ENCODE results near the gene ARL6IP5. TPM values are rescaled to one million over a fixed set of nuclear protein-coding genes. Genes with fewer than 3 reads are reported as not detected.

The ARL6IP5 gene
- total RNA-seq, 1 donor from 2014 or later: 68.1 TPM

DNA sequence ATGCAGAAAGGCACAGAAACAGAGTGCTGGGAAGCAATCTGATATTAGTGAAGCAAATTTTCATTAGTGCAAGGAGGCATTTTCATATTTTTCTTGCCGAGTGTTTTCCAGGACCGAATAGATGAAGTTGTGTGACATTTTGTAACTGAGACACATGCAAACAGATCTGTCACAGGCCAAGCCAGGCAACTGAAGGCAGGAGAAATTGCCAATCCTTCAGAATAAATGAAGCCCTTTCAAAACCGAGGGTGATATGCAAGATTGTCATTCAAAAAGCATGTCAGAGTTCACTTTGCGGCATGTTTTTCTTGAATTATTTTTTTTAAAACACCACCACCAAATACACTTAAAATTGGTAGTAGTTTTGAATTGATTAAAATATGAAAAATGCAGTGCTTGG is 31.4 kb downstream of the ARL6IP5 start:
- DNase-seq (ENCODE audit: low read depth in 2 of 2): no peak

DNA sequence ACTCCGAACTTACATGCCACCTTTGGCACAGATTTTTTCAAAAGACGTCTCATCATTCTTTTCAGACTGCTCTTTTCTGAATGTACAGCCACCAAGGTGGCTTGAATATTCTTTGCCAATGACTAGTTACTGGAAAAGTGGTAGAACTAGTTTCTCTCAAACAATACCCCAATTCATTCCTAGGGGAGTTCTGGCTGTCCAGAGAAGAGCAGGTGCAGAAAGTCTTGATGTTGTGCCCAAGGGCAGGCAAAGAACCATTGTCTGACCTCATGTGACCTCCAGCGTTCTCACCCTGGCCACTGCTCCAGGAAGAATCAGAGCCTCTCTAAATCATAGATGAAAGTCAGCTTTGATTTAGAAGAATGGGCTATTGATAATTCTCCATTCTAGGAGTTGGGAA is 32.2 kb downstream of the ARL6IP5 start:
- DNase-seq (ENCODE audit: low read depth in 2 of 2): no peak

- DNase-seq (ENCODE audit: low read depth in 2 of 2): no peak
Observed at GRCh38 chr3:69118555-69118954, 33.8 kb downstream of the ARL6IP5 start.

DNA sequence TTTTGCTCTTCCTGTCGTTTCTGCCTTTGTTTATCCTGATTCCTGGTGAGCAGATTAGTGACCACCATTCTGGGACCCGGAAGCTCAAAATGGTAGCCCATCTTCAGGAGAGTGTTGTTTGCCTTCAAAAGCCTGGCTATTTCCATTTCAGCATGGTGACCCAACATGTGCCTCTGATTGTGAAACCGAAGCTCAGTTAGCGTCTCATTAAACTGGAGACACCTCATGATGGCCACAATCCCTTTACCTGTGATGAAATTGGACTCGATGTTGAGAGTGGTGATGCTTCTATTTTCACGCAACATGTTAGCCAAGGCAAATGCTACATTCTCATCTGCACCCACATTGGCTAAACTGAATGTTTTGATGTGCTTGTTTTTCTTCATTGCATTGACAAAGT is 34.4 kb downstream of the ARL6IP5 start:
- DNase-seq (ENCODE audit: low read depth in 2 of 2): no peak

- DNase-seq (ENCODE audit: low read depth in 2 of 2): no peak
Observed at GRCh38 chr3:69119681-69120080, 34.9 kb downstream of the ARL6IP5 start.

GRCh38 chr3:69120879-69121464 is 36.2 kb downstream of the ARL6IP5 start:
- DNase-seq (ENCODE audit: low read depth in 2 of 2): peak; percentile 83 to 84

DNA sequence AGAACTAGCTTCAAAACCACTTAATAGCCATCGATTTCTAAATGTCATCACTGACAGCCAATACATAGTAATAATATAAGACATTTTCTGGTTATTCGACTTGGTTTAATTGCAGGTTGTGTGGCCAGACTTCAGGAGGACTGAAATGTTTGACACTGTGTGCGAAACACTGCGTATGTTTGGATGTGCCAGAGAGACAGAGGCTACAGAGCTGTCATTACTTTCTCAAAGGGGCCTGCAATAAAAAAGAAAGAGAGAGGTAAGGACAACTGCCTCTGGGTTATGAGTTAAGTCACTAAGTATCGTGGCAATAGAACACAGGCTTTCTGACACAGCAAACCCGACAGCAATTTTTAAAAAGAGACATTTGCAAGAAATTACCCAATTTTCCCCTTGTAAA is 36.8 kb downstream of the ARL6IP5 start:
- no peak for DNase-seq (ENCODE audit: low read depth in 2 of 2)

DNA sequence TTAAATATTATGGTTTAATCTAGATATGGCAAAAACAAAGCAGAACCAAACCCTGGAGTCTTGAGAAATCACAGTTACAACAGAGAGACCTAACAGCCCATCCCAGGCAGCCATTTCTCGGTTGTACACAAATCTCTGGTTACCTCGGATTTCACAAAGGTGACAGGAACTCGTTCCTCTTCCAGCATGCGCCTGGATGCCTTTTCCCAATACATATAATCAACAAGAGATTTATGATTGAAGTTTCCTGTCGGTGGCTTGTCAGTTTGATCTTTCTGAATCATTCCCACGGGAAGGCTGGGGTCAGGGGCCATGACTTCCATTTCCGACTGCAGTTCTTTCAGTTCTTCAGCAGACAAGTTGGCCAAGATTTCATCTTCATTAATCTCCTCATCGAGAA is 37.2 kb downstream of the ARL6IP5 start:
- DNase-seq (ENCODE audit: low read depth in 2 of 2): peak; percentile 17 to 70

DNA sequence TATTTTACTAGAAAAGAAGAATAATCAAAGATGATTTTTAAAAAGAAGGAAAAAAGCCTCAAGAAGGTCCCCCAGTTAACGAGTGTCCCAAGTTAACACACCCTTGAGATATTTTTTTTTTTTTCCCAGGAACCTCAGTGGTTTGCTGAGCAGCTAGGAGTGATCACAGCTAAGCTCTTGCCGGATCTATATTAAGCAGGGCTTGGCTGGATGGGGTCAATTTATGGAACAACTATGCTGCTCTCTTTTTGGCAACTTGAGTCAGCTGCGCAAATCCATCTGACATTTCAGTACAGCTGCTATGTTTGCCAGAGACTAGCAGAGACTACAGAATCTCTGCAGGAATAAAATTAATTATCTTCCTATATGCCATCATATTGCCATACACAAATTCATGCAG is 37.7 kb downstream of the ARL6IP5 start, which contains the start of gene LMOD3:
LMOD3 (minus strand) TSS at position 193 of the 400 bp plus-strand sequence. CDS start 209 bp downstream, outside the sequence.
- peak in 1 of 2 donors; percentile 32 for DNase-seq (ENCODE audit: low read depth in 2 of 2)

DNA sequence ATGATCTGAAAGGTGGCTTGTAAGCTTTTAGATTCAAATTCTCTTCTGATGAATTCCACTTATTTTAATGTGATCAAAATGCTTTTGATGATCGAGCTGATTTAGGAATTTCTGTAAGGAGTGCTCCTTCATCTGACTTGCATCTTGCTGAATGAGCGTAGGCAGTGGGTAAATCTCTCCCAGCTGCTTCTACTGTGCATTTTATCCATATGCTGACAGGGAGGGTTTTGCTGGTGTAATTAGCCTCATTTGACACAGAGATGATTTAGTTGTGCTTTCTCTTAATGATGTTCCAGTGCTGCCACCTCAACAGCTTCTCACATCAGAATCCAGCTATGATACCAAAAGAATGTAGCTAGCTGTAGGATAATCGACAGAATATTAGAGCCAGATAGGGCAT is 41.5 kb downstream of the ARL6IP5 start:
- DNase-seq (ENCODE audit: low read depth in 2 of 2): no peak

DNA sequence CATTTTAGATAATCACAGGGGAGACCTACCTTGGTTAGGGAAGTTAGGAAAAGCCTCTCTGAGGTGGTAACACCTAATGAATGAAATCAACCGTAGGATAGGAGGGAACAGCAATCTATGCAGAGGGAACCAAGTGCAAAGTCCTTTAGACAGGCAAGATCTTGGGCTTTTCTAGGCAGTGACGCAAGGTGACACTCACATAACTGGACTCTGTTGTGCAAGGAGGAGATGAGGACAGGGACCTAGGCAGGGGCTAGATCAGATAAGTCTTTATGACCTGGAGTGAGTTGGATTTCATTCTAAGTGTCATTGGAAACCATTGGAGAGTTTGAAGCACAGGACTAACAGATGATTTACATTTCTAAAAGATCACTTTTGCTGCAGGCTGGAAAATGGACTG is 42.3 kb downstream of the ARL6IP5 start:
- DNase-seq (ENCODE audit: low read depth in 2 of 2): no peak

DNA sequence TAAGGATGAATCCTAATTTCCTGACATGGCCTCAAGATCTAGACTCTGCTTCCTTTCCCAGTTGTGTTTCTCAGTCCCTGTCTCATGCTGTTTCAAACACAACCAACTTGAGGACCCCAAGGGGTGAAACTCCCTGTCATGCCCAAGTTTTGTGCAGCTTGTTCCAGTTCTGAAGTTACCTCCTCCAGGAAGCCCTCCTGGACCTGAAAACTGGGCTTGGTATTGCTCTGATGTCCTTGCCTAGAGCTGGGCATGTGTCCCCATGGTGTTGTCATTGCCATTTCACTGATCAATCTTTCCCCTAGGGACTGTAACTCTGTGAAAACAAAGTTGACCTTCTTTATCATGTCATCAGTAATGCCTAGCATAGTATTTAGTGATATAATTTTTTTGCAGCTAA is 43.8 kb downstream of the ARL6IP5 start:
- DNase-seq (ENCODE audit: low read depth in 2 of 2): no peak

DNA sequence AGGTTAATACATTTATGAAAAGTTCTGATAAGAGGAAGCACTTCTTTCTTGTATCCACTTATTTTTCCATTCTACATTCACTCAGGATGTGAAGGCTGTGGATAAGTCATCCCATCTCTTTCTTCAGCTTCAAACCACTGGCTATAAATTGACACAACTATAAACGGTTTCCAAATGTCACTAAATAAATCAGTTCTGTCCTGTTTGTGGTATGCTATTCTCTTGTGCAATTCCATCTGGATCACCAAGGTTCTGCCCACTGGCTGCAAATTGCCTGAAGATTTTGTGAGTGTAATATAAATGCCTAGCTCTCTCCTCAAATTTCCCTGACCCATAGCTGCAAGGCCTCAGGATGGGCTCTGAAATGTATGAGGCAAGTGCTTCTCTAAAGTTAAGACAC is 44.8 kb downstream of the ARL6IP5 start:
- no peak for DNase-seq (ENCODE audit: low read depth in 2 of 2)

DNA sequence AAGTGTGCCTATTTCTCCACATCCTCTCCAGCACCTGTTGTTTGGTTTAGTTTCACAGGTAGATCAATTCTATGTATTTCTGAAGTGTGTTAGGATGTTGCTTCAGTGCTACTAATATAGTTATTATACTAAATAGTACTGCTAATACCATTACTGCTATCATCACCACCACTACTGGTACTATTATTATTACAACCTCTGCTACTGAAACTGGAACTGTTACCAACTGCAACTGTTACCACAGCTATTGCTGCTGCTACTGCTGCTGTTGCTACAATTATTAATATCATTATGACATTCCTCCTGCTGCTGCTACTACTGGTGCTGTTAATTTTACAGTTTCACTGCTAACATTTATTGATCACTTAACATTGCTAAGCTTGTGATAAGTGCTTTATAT is 46.0 kb downstream of the ARL6IP5 start:
- no peak for DNase-seq (ENCODE audit: low read depth in 2 of 2)

DNA sequence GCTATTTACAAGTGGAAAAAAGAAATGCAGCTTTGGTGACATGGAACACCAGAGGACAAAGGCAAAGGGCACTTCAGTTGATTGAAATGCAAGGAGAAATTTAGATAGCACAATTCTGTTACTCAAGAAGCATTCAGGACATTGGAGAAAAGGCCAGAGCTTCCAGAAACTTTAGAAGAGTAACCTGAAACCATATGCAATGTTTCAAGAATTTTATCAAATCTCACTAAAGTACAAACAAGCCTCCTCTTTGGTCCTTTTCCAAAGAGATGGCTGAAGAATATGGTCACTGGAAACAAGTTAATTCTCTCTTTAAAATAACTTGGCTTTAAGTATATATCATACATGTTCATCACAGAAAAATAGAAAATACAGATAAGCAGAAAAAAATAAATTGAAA is 52.3 kb downstream of the ARL6IP5 start:
- no peak for DNase-seq (ENCODE audit: low read depth in 2 of 2)

- DNase-seq (ENCODE audit: low read depth in 2 of 2): no peak
Observed at GRCh38 chr3:69137412-69137811, 52.7 kb downstream of the ARL6IP5 start.

DNA sequence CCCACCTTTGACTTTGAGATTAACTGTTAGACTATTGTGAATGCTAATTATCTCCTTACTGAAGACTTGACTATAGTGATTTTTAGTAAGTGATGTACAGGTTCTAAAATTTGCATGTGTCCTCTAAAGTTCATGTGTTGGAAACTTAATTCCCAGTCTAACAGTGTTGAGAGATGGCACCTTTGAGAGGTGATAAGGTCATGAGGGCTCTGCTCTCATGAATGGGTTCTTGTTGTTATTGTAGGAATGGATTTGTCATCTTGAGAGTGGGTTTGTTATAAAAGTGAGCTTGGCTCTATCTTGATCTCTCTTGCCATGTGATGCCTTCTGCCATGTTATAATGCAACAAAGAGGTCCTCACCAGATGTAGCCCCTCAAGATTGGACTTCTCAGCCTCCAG is 56.6 kb downstream of the ARL6IP5 start:
- no peak for DNase-seq (ENCODE audit: low read depth in 2 of 2)

DNA sequence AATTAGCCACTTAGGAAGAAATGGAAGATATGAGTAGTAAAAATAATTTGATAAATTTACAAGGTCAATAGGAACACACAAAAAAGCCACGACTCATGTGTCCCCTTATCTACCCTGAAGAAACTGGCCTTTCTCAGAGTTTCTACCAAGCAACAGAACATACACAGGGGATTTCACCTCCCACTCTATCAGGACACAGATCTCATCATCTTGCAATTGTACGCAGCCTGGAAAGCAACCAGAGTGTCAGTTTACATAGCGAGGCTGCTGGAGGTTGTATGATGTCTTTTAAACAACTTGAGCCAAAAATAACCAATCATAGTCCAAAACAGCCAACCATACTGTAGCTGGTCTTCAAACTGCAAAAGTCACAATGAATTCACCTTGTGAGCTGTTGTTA is 57.4 kb downstream of the ARL6IP5 start:
- DNase-seq (ENCODE audit: low read depth in 2 of 2): no peak

GRCh38 chr3:69142797-69143454 is 58.2 kb downstream of the ARL6IP5 start:
- DNase-seq (ENCODE audit: low read depth in 2 of 2): no peak

DNA sequence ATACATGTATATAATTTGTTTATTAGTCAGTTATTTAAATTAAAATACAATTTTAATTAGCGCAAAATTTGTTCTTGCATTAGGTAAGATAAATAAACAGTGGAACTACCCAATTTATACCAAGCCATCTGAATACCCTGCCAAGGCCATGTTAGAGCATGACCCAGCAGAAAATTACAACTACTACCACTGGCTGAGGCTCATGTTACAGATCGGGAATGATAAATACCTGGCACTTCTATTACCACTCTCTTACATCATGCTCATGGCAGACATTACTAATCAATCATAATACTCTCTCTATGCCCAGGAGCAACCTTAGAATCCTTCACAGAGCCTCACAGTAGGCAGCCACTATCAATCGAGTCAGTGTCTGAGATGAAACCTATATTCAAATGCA is 58.9 kb downstream of the ARL6IP5 start:
- DNase-seq (ENCODE audit: low read depth in 2 of 2): no peak

- no peak for DNase-seq (ENCODE audit: low read depth in 2 of 2)
Observed at GRCh38 chr3:69144631-69145245, 60.0 kb downstream of the ARL6IP5 start.

DNA sequence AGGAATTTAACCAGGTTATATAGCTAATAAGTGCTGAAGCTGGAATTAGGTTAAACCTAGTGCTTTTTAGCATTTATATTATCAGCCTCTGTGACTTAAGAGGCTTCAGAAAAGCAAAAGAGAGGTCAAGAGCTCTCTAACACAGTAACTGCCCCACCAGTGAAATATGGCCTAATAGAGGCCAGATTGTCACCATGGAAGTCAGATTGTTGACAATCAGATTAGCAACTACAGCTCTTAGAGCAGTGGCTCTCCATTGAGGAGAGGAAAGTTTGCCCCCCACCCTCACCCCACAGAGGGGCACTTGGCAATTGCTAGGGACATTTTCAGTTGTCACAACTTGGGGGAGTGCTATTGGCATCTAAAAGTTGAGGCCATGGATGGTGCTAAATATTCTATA is 61.0 kb downstream of the ARL6IP5 start:
- DNase-seq (ENCODE audit: low read depth in 2 of 2): no peak

DNA sequence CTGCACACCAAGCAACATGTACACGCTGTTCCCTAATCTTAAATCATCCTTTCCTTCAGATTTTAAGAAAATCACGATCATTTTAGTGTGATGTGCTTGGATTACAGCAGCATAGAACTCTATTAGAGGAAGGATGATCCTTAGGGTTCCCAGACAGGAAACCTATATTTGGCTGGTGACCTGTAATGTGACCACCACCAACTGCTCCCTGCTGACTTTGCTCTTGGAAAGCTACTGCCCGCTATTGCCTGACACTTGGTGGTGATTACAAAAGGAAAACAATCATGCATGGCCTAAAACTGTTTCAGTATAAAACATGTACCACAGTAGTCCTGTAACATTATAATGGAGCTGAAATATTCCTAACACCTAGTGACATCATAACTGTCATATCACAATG is 64.8 kb downstream of the ARL6IP5 start:
- no peak for DNase-seq (ENCODE audit: low read depth in 2 of 2)

All from lung microvascular endothelial cell (primary cell).